Stimulated activated CD4-positive, alpha-beta T cell treated with anti-CD3 and anti-CD28 coated beads, TNF-alpha, amount 100 ng/mL, for 4 hours (primary cell): ENCODE measurements around the gene DCANP1.
"Not testable (repeated sequence)": the region's sequence is repeated elsewhere in the genome, so short reads cannot be mapped to it uniquely, and the experiment has no call there.

Source experiments
- DNase-seq, 3 experiments: peaks; one replicate each; pipeline ENCODE4 v3.0.0-alpha.2; 2020; ENCODE audit warnings: low read depth in 3 of 3

Gene DCANP1

GRCh38 chr5:135447298-135447929 lies at the start of gene DCANP1:
Gene DCANP1 (minus strand): TSS chr5:135447348. CDS start chr5:135447108, 240 bp downstream.
- DNase-seq: no peak

GRCh38 chr5:135495531-135495930 lies 48.4 kb upstream of the DCANP1 start:
- not testable (repeated sequence) for DNase-seq

- DNase-seq: no peak
Observed at GRCh38 chr5:135494196-135494595, 47.0 kb upstream of the DCANP1 start.

- no peak for DNase-seq
Observed at GRCh38 chr5:135493406-135494180, 46.4 kb upstream of the DCANP1 start.

- DNase-seq: no peak
Observed at GRCh38 chr5:135492319-135492626, 45.1 kb upstream of the DCANP1 start.

- no peak for DNase-seq
Observed at GRCh38 chr5:135491552-135492318, 44.6 kb upstream of the DCANP1 start.

GRCh38 chr5:135491038-135491551 lies 43.9 kb upstream of the DCANP1 start:
- DNase-seq: no peak

- DNase-seq: no peak
Observed at GRCh38 chr5:135490245-135491037, 43.3 kb upstream of the DCANP1 start.

- DNase-seq: no peak
Observed at GRCh38 chr5:135489466-135490244, 42.5 kb upstream of the DCANP1 start.

GRCh38 chr5:135488727-135489465 lies 41.7 kb upstream of the DCANP1 start:
- DNase-seq: no peak

- DNase-seq: no peak
Observed at GRCh38 chr5:135487839-135488514, 40.8 kb upstream of the DCANP1 start.

GRCh38 chr5:135487037-135487395 lies 39.9 kb upstream of the DCANP1 start:
- no peak for DNase-seq

GRCh38 chr5:135486131-135487036 lies 39.2 kb upstream of the DCANP1 start:
- DNase-seq: no peak

- no peak for DNase-seq
Observed at GRCh38 chr5:135484674-135485086, 37.5 kb upstream of the DCANP1 start.

GRCh38 chr5:135483254-135483653 lies 36.1 kb upstream of the DCANP1 start:
- DNase-seq: no peak

GRCh38 chr5:135482381-135482933 lies 35.3 kb upstream of the DCANP1 start:
- DNase-seq: no peak

GRCh38 chr5:135481909-135482311 lies 34.8 kb upstream of the DCANP1 start:
- no peak for DNase-seq

GRCh38 chr5:135481387-135481786 lies 34.2 kb upstream of the DCANP1 start:
- no peak for DNase-seq
